ENCODE measurements around the gene VASH1.

The VASH1 gene

GRCh38 chr14:76742966-76743365 lies 18.3 kb upstream of the VASH1 start:
- no peak for DNase-seq (ENCODE audit: low read depth in 2 of 2)

GRCh38 chr14:76752744-76753143 lies 8.5 kb upstream of the VASH1 start:
- DNase-seq (ENCODE audit: low read depth in 2 of 2): no peak

- DNase-seq (ENCODE audit: low read depth in 2 of 2): no peak
Measured at GRCh38 chr14:76753541-76754198, 7.6 kb upstream of the VASH1 start.

- no peak for DNase-seq (ENCODE audit: low read depth in 2 of 2)
Measured at GRCh38 chr14:76754586-76754985, 6.7 kb upstream of the VASH1 start.

- DNase-seq (ENCODE audit: low read depth in 2 of 2): no peak
Measured at GRCh38 chr14:76755610-76756370, 5.5 kb upstream of the VASH1 start.

GRCh38 chr14:76756371-76756750 lies 4.9 kb upstream of the VASH1 start:
- DNase-seq (ENCODE audit: low read depth in 2 of 2): no peak

GRCh38 chr14:76759589-76759988 lies 1.7 kb upstream of the VASH1 start:
- no peak for DNase-seq (ENCODE audit: low read depth in 2 of 2)

GRCh38 chr14:76760331-76761135 lies 735 bp upstream of the VASH1 start:
- no peak for DNase-seq (ENCODE audit: low read depth in 2 of 2)

GRCh38 chr14:76761960-76762410 lies 717 bp downstream of the VASH1 start:
- DNase-seq (ENCODE audit: low read depth in 2 of 2): no peak

GRCh38 chr14:76762411-76763095 lies 1.3 kb downstream of the VASH1 start:
- DNase-seq (ENCODE audit: low read depth in 2 of 2): no peak

GRCh38 chr14:76763096-76764041 lies 2.1 kb downstream of the VASH1 start:
- no peak for DNase-seq (ENCODE audit: low read depth in 2 of 2)

GRCh38 chr14:76765461-76765931 lies 4.2 kb downstream of the VASH1 start:
- DNase-seq (ENCODE audit: low read depth in 2 of 2): no peak

- peak in 1 of 2 experiments; percentile 44 for DNase-seq (ENCODE audit: low read depth in 2 of 2)
Measured at GRCh38 chr14:76767681-76768656, 6.7 kb downstream of the VASH1 start.

GRCh38 chr14:76768671-76769500 lies 7.6 kb downstream of the VASH1 start:
- DNase-seq (ENCODE audit: low read depth in 2 of 2): no peak

- no peak for DNase-seq (ENCODE audit: low read depth in 2 of 2)
Measured at GRCh38 chr14:76769636-76770292, 8.5 kb downstream of the VASH1 start.

- no peak for DNase-seq (ENCODE audit: low read depth in 2 of 2)
Measured at GRCh38 chr14:76770521-76771436, 9.5 kb downstream of the VASH1 start.

- DNase-seq (ENCODE audit: low read depth in 2 of 2): no peak
Measured at GRCh38 chr14:76771437-76771980, 10.2 kb downstream of the VASH1 start.
